ENCODE measurements around the gene TNIP1.
A peak's percentile ranks its signal among the peaks of the same experiment; 100 is the strongest.

TNIP1 gene

DNA sequence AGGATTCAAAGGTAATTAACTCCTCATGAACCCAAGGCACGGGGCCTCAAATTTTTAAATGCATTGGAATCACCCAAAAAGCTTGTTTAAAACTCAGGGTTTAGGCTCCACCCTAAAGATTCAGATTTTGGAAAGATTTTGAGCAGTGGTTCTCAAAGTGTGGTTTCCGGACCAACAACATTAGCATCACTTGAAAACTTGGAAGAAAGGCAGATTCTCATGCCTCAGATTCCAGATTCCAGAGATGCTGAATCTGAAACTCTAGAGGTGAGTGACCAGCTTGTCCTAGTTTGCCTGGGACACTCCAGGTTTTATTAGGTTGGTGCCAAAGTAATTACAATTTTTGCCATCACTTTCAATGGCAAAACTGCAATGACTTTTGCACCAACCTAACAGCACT lies 24.7 kb upstream of the TNIP1 start:
- DNase-seq (ENCODE audit: low spot score): no peak

DNA sequence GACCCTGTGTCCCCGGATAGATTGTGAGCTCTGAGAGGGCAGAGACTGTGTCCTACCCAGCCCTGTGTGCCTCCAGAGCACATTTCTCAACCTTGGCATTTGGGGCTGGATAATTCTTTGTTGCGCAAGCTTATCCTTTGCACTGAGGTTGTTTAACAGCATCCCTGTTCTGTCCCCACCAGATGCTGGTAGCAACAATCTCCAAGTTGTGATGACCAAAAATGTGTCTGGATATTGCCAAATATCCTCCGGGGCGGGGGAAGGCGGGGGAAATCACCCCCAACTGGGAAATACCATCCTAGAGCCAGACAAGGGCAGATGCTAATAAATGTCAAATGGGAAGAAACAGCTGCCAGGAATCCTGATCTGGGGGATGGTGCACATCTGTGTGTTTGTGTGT lies 24.0 kb upstream of the TNIP1 start:
- no peak for DNase-seq (ENCODE audit: low spot score)

DNA sequence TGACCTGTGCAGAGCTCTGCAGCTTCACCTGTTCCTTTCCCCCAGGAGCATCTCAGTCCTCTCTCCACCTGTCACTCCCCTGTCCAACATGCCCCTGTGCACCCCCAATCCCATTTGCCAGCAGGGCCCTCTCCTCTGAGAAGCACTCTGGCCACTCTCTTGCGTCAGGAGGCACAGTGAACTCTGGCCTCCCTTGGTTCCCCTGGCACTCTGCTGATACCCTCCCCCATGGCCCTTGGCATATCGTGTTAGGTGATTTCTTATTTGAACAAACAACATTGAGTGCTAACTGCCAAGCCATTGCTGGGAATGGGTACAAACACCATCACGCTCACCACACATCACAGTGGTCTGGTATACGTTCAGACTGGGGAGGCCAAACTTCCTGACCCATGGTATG lies 20.9 kb upstream of the TNIP1 start:
- DNase-seq (ENCODE audit: low spot score): no peak

DNA sequence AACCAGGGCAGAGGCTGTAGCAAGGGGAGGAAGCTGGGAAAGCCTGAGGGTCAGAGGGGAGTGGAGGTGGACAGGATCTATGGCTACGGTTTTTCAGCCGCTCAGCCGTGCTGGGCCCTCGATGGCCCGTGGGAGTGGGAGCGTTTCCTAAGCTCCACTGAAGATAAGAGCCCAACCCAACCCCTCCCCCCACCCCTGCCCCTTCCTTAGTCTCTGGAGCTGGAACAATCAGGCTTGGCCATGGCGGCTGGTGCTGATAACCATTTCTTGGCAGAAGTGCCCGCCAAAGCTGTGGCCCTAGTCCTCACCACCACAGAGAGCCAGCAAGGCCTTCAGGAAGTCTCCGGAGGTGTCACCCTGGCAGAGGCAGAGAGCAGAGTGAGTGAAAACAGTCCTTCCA lies 20.3 kb upstream of the TNIP1 start:
- no peak for DNase-seq (ENCODE audit: low spot score)

DNA sequence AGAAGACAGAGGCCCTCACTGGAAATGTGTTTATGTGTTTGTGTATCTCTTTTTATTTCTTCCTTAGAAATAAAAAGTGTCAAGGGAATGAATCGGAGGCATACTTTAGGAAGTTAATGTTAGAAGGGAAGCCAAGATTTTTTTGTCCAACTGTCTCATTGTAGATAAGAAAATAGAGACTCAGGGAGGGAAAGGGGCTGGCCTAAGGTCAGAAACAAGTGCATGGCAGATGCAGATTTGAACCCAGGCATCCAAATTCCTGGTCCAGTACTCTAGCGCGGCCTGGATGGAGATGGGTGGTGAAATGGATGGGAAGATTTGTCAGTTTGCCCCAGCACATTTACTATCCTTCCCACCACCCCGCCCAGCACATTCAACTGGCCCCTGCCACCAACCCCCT lies 19.8 kb upstream of the TNIP1 start:
- DNase-seq (ENCODE audit: low spot score): no peak

DNA sequence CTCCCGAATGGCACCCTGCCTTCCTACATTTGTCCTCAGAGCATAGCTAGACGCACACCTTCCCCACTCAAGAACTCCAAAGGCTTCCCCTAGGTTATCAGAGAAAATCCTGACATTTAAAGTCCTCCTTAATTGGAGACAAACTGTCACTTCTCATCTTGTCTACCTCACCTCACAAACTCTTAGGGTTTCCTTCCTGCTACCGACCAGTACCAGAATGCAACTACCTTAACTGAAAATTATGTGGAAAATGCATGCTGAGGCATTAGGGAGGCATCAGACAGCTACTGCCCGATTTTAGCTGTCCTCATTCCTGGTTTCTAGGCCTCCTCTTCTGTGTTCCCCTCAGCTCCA lies 17.9 kb upstream of the TNIP1 start:
- no peak for DNase-seq (ENCODE audit: low spot score)

DNA sequence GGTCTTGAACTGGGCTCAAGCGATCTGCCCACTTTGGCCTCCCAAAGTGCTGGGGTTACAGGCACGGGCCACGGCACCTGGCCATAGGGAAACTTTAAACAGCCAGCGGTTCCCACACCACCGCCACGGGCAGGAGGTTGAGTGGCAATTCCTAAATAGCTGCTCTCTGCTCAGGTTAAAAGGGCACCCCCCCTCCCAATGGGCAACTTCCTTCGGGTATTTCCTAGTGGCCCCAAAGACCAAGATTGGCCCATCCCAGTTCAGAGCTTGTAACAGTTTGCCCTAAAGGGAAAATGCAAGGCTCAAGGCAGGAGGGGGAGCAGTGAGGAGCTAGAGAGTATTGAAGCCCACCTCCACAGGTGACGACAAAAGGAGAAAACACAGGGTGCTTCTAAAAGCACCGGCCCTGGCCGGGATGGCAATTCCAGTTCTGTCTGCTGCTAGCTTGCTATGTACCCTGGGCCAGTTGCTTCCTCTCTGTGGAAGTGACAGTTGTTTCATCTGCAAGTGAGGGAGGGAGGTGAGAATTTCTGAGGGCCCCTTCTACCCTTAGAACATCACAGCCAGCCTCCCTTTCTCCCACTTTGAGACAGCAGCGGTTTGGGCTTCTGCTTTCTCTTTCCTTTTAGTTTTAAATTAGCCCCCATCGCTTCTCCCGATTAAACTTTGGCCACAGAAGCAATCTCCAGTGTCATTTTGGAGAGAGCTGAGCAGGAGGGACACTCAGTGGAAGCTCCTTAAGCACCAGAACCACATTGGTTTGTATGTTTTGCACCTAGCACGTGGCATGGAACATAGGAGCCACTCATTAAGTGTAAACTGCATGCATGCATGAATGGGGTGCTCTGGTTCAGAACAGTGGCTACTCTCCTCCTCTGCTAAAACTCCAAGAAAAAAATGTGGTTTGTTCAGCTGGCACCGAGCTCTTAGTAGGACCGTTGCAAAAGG lies 17.3 kb upstream of the TNIP1 start:
- no peak for DNase-seq (ENCODE audit: low spot score)

DNA sequence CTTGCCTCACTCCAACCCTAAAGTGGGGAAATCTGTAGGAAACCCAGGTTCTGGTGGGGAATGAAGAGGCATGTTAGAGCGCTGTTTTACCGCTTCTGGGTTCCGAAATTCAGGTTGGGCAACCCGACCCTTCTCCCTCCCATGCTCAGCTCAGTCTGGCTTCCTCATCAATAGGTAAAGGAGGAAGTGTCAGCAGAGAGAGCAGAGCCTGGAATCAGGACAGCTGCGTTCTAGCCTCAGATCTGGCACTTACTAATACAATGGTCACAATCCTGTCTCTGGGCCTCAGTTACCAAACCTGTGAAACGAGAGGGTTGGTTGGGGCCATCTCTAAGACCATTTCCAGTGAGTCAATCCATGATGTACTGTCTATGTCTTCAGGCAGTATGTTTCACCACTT lies 16.2 kb upstream of the TNIP1 start:
- no peak for DNase-seq (ENCODE audit: low spot score)

DNA sequence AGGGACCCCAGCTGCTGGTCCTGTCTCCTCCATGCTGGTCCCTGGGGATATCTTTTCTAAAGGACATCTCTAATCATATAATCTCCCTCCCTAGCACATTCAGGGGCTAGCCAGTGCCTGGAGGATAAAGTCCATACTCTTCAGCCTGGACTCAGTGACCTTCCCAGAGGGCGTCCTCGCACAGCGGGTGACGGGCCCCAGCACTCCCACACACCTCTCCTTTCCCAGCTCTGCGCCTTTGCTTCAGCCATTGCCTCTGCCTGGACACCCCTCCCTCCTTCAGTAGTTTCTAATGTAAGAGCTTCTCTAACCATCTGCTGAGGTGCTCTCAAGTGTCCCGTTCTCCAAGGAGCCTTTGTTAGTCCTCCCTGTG lies 15.2 kb upstream of the TNIP1 start:
- DNase-seq (ENCODE audit: low spot score): no peak

DNA sequence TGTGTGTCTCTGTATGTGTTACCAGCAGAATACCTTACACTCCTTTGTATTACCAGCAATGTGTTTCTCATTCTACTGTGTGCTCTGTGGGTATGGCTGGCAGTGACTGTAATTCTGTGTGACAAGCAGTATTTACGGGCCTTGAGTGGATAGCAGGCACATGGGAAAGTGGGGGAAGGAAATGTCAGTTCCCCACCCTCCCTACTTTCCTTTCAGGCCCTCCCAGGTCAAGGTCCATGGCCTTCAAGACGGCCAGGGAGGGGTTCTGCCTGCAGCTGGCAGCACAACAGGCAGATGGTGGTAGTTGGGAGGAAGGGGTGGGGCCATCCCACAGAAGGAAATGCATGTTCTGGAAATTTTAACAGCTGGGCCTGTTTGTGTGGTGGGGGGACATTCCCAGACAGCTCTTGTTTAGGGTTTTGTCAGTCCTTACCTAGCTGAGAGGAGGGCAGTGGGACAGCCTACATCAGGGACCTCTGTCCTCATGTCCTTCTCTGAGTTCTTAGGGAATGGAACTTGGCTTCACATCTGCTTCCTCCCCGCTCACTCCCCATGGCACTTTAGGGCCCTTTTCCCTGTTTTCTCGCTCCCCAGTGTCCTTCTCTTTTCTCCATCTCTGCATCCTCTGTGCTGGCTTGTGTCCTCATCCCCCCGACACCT lies 14.6 kb upstream of the TNIP1 start:
- DNase-seq (ENCODE audit: low spot score): no peak

DNA sequence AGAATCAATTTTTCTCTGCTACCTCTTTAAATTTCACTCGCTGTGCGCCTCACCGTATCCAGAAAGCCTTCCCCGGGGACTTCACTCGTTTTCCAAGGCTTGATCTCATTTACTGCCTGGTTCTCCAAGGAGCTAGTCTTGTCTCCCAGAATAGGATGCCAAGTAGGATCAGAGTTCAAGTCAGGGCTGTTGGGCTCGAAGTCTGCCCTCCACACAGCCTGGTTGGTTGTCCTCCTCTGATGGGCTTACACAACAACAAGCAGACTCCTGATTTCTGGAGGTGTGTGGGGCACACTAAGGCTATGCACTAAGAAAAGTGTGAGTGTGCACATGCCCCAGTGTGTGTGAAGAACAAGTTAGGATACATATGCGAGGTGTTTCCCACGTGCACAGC lies 14.0 kb upstream of the TNIP1 start:
- DNase-seq (ENCODE audit: low spot score): no peak

DNA sequence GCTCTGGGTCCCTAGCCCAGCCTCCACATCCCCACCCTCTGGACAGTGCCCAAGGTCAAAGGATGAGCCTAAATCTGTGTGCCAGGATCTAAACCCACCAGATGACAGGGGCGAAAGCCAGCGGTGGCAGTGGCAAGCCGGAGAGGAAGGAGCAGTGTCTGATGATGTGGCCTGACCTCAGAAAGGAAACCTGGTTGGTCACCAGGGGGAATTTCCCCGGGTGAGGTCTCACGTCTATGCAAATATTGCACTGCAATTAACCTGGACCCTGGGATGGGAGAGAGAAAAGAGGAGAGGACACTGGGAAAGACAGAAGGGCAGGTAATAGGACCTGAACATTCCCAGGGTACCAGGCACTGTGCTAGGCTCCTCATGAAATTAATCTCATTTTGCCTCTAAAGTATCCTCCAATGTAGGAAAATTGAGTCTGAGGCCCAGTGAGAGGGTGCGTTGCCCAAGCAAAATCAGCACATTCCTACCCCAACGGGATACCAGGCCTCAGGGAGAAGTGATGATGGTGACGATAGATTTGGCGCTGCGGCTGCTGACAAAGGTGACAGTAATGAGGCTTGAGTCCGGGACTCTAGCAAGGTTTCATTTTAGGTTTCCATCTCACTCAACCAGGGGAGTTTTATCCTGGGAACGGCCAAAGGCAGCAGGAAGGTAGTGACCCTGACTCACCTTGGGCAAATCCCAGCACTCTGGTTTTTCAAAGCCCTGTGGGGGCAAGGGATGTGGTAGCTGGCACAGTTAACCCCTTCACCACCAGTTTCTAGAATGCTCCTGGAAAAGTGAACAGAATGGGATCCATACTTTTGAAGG lies 13.4 kb upstream of the TNIP1 start:
- peak; percentile 52 for DNase-seq (ENCODE audit: low spot score)

DNA sequence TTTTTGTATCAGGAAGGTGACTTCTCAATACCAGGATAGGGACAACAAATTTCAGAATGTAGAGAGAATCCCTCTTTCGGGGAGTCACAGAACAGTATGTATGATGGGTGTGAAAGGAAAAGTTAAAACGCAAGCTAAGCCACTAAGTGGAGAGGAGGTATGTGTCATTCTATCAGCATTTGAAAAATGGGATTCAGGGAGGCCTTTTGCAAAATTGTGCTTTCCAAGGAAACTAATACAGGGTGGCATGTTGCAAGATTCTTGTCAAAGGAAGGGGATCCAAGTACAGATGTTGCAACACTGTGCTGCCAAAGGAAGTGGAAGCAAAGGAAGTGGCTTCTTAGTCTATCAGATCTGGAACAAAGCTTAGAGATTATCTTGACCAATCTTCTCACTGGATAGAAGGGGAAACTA lies 12.6 kb upstream of the TNIP1 start:
- peak; percentile 39 for DNase-seq (ENCODE audit: low spot score)

DNA sequence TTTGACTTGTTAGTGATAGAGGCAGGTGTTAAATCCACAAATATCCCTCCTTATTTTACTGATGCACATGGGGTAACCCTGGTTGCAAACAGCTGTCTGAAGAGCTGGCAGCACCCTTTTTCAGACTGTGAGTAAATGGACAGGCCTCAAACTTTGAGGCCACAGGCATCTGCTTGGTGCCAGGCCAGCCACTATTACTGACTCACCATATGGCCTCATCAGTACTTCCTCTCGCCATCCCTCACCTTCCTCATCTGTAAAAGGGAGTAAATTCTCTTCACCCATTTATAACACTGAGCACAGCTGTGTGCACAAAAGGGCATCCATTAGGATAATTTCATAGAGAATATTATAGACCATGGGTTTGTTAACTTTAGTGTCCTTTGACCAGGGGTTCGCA lies 11.9 kb upstream of the TNIP1 start:
- DNase-seq (ENCODE audit: low spot score): no peak

DNA sequence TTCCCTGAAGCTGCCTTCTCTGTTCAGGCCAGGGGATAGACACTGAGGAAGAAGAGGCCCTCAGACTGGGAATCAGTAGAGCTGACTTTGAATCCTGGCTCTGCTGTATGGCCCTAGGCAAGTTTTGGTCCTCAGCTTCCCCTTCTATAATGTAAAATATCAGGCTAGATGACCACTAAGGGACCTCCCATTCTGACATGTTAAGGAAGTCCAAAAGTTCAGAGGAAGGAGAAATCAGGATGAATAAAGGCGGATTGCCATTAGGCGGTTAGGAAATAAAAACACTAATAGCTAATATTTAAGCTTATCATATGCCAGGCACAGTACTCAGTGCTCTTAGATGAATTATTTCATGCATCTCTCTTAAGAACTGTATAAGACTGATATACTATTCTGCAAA lies 8.9 kb upstream of the TNIP1 start:
- no peak for DNase-seq (ENCODE audit: low spot score)

DNA sequence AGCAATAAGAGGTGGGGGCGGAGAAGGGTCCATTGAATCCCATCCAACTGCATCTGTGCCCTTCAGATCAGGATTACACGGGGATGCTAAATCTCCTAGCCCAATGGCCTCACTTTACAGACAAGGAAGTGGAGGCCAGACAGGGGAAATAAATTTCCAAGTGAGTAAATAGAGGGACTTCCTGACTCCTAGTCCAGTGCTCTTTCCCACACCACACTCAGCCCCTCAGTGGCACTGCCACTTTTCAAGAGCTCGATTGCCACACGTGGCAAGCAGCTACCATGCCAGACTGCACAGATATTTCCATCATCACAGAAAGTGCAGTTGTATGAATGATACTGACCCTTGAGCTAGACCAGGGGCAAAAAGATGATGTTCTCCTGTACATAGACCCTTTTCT lies 8.2 kb upstream of the TNIP1 start:
- no peak for DNase-seq (ENCODE audit: low spot score)

DNA sequence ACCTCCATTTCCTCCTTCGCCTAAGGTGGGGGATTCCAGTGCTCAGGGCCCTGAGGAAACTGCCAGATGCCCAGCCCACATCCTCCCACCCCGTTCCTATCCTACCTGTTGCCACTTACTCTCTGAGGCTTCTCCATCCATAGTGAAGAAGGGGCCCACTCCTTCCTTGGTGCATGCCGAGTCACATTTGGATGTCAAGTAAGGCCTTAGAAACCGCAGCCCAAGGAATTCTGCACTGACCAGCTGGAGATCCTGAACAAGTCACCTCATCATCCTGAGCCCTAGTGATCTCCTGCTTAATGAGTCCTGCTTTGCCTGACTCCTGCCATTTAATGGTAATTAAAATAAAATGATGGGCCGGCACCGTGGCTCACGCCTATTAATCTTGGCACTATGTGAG lies 6.7 kb upstream of the TNIP1 start:
- DNase-seq (ENCODE audit: low spot score): no peak

DNA sequence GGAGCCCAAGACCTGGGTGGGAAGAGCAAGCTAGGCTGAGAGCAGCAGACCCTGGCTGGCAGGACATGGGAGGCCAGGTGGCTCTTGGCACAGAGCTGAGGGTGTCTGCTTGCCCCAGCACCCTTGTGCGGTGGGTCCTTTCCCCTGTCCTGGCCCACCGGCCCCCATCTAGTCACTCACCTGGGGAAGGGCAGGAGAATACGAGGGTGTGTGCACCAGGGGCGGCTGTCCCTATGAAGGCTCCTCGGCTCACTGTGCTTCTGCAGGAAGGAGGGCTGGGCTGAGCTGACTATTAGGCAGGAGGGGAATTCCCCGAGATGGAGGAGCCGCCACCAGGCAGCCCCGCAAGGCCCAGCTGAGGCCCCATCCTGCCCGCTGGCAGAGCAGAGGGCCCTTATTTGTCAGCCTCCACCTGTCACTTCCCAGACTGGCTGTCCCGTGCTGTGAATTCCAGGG lies 6.1 kb upstream of the TNIP1 start:
- DNase-seq (ENCODE audit: low spot score): peak; percentile 51

DNA sequence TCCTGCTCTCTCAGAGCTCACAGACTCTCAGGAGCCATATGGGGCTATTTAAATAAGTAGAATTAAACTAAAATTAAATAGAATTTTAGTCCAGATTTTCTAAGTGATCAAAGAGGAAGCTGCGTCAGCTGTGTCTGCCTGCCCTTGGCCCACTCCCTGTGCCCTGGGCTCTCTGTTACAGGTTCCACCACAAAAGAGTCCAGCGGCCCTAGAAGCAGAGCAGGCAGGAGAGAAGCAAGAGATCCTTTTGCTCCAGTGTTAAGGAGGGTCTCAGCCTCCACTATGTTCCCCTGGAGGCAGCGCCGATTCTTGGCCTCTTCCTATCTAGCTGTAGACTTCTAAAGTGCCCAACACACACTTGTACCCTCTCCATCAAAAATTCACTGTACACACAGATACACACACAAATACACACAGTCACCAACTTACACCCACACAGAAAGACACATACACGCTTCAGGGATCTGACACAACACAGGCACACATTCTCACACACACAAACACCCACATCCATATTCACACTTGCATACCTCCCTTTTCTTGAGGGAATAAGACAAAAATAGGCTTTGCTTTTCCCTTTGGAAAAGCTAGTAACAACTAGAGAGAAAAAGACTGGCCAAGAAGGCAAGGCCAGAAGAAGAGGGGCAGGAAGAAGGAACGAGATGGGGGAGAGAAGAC lies 5.5 kb upstream of the TNIP1 start:
- DNase-seq (ENCODE audit: low spot score): no peak

DNA sequence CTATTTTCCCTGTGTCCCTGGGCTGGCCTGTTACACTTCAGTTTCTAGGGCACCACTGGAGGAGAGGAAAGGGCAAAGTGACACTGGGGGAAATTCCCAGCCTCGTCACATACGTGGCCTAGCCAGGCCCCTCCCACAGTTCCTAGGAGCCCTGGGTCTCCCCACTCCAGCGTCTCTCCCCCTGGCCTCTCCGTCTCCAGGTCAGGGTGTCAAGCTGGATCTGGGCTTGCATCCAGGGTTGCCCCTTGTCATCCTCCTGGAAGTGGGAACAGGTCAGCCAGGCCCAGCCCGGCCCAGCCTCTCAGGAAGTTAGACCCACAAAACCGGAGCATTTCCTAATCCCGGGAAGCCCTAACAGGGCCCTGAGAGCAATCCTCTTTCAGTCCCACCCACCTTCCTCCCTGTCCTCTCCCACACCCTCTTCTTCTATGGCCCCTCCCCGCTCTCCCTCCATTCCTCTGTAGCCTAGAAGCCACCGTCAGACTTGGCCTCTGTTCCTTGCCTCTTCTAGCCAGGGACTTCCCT lies 4.7 kb upstream of the TNIP1 start:
- DNase-seq (ENCODE audit: low spot score): no peak

DNA sequence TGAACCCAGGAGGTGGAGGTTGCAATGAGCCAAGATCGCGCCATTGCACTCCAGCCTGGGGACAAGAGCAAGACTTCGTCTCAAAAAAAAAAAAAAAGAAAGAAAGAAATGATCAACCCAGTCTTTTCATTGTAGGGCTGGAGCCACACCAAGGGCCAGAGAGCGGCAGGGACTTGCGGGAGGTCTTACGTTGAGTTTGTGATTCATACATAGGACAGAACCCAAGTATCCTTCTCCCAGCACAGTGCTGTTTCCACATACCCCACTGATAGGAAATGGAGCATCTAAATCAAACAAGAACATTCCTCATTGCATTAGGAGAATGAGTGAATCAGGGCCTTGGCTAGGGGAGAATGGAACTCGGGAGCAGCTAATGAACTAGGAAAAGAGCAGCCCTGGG lies 3.5 kb upstream of the TNIP1 start:
- no peak for DNase-seq (ENCODE audit: low spot score)

DNA sequence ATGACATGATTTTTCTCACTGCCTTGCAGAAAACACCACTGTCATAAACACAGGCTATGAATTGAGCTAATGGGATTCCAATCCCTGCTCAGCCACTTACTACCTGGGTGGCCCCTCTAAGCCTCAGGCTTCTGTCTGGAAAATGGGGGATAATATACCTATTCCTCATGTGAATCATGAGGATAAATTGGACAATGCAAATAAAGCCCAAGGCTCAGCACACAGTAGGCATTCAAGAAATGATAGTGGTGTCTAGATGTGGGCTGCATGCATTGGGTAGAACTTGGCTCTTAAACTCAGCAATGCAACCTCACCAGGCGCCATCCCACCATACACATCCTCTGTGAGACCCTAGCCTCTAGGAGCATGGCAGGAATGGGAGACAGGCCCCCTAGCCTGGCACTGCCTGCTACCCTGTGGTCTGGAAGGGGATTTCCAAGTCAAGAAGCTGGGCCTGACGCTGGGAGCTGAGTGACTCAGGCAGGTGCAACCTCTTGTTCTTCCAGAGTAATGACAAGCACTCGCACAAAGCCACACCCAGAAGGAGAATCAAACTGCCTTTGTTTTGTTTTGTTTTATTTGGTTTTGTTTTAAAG lies 2.3 kb upstream of the TNIP1 start:
- peak; percentile 51 for DNase-seq (ENCODE audit: low spot score)
